Limb (tissue), 2 donors: Measurements from ENCODE around the gene OSGEPL1.
"Not testable (repeated sequence)": the region's sequence is repeated elsewhere in the genome, so short reads cannot be mapped to it uniquely, and the experiment has no call there.

Source experiments
- DNase-seq, 2 donors: peaks; one replicate each; pipeline ENCODE4 v3.0.0-alpha.2; 2016; ENCODE audit errors: extremely low spot score in 2 of 2

The OSGEPL1 gene

DNA sequence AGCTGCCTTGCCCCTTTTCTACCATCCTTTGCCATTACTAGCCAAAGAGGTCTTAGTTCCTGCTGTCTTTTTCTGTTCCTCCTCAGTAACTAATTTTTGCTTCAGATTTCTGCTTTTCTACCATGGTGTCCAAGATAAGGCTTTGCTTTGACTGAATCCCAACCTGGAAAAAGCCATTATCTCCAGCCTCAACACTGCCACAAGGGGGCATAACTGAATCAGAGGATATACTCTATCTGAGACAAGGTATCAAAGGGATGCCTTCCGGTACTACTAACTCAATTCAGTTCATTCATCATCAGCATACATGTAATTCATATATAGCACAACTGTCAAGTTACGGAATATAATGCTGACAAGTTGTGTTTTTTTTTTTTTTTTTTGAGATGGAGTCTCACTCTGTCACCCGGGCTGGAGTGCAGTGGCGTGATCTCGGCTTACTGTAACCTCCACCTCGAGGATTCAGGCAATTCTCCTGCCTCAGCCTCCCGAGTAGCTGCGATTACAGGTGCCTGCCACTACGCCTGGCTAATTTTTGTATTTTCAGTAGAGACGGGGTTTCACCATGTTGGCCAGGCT is 11.4 kb downstream of the OSGEPL1 start:
- peak in 1 of 2 donors; percentile 22 for DNase-seq

DNA sequence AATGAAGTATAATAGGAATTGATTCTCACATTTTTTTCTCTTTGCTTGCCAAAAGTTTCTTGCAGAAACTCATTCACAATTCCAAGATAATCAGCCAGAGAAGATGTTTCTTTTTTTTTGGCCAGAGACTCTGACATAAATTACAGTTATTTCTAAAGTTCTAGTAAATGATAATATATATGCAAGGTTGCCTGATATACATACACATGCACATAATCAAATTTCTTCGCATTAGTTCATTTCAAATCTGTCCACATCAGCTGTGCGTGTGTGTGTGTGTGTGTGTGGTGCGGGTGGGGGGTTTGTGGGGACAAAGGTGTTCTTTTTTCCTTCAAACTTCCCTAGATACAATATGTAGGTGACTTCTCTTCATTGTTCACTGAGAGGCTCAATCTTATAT is 33.2 kb downstream of the OSGEPL1 start:
- no peak for DNase-seq

DNA sequence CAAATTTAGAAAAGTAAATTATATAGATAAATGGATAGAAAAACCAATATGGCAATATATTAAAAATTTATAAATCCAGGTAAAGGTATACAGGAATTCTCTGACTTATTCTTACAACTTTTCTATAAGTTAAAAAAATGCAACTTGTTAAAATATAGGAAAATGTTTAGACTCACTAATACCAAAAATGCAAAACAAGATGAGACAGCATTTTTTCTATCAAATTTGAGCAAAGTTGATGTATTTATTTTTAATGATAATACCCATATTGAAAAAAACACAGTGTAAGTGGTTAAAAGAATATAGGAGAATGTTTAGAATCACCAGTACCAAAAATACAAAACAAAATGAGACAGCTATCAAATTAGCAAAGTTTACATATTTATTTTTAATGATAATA is 35.7 kb downstream of the OSGEPL1 start:
- no peak for DNase-seq

DNA sequence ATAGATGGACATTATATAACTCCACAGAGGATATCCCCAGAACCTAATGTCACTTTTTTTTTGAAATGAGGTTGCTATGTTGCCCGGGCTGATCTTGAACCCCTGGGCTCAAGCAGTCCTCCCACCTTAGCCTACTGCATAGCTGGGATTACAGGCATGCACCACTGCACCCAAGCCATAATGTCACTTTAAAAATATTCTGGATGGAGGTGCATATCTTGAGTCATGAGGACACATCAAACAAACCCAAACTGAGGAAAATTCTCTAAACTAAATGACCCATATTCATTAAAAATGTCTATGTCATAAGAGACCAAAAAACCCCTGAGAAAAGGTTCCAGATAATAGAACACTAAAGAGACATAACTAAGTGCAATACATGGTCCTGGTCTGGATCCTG is 36.3 kb downstream of the OSGEPL1 start:
- DNase-seq: no peak

DNA sequence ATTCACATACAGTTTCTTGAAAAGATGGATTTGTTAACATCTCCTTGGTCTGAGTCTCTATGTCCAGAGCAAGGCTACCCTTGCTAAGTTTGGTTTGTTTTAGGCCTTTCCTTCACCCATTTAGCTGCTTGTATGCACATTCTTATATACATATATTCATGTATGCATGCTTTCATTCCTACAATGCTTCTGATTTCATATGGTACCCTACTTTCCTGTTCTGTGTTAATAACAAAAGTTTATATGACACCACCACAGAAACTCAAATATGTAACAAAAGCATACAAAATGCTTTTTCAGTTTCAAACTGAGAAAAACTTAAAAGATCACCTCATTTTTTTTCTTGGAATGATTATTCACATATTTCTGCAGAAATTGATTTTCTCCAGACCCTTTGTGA is 39.4 kb downstream of the OSGEPL1 start:
- DNase-seq: no peak

DNA sequence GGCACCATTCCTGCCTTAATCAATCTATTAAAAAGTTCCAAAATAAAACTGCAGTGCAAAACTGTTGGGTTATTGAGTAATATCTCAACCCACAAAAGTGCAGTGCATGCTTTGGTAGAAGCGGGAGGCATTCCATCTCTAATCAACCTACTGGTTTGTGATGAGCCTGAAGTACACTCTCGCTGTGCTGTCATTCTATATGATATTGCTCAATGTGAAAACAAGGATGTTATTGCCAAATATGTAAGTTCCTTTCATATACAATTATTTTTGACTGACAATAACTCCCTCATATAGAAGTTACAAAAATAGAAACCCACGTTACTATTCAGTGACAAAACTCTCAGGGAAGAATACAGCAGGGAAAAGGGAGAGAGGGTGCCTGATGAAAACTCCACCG is 43.0 kb downstream of the OSGEPL1 start:
- DNase-seq: no peak

DNA sequence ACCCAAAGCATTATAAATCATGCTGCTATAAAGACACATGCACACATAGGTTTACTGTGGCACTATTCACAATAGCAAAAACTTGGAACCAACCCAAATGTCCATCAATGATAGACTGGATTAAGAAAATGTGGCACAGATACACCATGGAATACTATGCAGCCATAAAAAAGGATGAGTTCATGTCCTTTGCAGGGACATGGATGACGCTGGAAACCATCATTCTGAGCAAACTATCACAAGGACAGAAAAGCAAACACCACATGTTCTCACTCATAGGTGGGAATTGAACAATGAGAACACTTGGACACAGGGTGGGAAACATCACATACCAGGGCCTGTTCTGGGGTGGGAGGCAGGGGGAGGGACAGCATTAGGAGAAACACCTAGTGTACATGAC is 45.0 kb downstream of the OSGEPL1 start:
- not testable (repeated sequence) for DNase-seq

DNA sequence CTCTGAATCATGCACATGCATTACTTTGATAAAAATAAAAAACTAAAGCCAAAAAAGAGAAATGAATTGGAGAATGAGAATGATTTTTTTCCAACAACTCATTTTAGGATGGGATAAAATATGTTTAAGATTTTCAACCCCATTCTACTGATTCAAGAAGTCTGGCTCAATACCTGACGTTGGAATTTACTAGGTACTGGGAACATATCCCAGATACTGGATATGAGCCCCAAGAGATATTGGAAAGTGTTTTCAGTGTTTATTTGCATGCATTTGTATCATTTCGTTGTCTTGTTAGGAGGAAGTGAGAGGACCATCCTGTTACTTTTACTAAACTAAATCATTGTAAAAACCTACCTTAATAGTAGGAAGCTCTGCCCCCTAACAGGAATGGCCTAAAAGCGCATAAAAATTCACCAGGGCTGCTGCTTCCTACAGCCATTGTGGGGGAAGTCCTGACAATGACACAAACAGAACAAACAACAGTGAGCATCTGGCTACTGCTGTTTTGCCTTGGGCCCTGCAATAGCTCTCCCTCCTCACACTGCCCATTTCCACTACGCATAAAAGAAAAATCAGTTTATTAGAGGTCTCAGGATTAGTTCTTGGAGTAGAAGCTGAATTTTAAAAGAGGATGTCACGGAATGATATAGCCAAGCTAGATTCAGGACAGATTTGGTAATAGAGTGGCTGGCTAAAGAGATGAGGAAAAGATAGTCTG is 52.9 kb downstream of the OSGEPL1 start:
- DNase-seq: no peak

DNA sequence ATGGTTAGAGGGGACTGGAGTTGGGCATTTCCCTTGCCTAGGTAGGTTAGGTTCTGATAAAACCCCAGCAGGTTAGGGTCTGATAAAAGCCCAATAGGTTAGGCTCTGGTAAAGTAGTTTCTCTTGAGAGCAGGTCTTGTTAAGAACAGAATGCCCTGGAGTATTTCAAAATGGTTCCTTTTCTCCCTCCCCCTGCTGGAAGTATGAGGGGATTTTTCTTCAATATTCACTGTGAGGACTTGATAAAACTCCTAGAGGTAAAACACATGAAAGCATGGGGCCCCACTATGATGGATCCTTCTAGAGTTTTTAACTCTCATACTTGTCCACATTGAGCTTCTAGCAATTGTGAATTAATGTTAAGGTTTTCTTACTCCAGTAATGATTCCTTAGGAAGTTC is 60.5 kb downstream of the OSGEPL1 start:
- DNase-seq: no peak

DNA sequence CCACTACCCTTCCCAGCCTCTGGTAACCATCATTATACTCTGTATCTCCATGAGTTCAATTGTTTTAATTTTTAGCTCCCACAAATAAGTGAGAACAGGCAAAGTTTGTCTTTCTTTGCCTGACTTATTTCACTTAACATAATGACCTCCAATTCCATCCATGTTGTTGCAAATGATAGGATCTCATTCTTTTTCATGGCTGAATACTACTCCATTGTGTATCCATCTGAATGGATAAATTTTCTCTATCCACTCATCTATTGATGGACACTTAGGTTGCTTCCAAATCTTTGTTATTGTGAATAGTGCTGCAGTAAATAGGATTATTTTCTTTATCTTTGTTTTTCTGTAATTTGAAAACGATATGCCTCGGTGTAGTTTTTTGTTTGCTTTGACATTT is 61.9 kb downstream of the OSGEPL1 start:
- DNase-seq: no peak

DNA sequence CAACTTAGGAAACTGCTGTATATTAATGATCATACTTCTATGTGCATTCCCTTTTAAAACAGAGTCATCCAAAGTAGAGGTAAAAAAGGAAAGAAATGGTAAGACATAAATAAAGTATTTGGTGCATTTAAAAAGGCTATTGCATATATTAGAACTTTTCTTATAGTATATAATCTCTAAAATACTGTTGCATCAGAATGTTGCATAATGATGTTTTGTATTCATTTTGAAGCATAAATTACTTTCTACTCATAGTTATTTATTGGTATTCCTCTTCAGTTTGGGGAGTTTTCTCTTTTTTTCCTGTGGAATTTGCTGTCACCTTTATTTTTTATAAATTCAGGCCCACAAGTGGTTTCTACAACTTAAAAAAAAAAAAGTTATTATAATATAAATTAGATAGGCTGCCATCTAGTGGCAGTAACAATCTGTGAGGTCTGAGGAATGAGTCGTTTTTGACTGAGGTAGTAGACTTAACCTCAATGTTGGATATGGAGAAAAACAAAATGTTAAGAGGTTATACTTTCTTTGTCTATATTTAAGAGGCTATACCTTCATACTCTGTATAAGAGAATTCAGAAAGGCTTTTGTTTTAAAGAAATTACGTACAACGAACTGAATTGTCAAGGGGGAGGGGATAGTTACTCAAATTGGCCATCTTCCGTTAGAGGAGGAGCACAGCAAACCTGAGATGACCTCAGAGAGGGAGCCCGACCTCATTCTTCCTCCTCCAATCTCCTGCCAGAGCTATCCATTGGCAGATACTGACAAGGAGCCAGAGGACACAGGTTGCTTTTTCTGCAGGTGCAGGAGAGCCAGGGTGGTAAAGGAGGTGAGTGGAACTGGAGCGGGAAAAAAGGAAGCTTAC is 64.3 kb downstream of the OSGEPL1 start:
- peak in 1 of 2 donors; percentile 43 for DNase-seq
